ENCODE results near the gene SLC25A13.
A peak's percentile ranks its signal among the peaks of the same experiment; 100 is the strongest.

SLC25A13 gene

GRCh38 chr7:96111405-96111804, 210.5 kb downstream of the SLC25A13 start:
- Mint-ChIP-seq H3K4me1 (no peaks in the 10 kb centered on the region), H3K27me3 (peaks cover 2% of the 10 kb centered on the region), H3K27ac (no peak overlapping the region), H3K4me3 (no peak overlapping the region), H3K36me3 (no peaks in the 10 kb centered on the region), H3K9me3 (peaks cover 11% of the 10 kb centered on the region)
- DNase-seq (ENCODE audit: low spot score in 2 of 2) (no peak), ATAC-seq (ENCODE audit: low read depth) (no peak)

- no peak for ATAC-seq (ENCODE audit: low read depth)
- H3K27me3 Mint-ChIP-seq, result no peaks in the 10 kb centered on the region
- no peaks in the 10 kb centered on the region for H3K36me3 Mint-ChIP-seq
- peaks cover 1% of the 10 kb centered on the region for H3K9me3 Mint-ChIP-seq
- DNase-seq (ENCODE audit: low spot score in 2 of 2), result no peak
- no peaks in the 10 kb centered on the region for H3K4me1 Mint-ChIP-seq
- H3K27ac Mint-ChIP-seq, result peak overlapping the region; percentile 7
- no peak overlapping the region for H3K4me3 Mint-ChIP-seq
Measured at GRCh38 chr7:96104984-96105383, 216.9 kb downstream of the SLC25A13 start.

- Mint-ChIP-seq H3K4me3 (no peak overlapping the region), H3K27me3 (no peaks in the 10 kb centered on the region), H3K36me3 (no peaks in the 10 kb centered on the region), H3K9me3 (peaks cover 1% of the 10 kb centered on the region), H3K4me1 (no peaks in the 10 kb centered on the region), H3K27ac (no peak overlapping the region)
- no peak for ATAC-seq (ENCODE audit: low read depth)
- no peak for DNase-seq (ENCODE audit: low spot score in 2 of 2)
Measured at GRCh38 chr7:96102096-96102811, 219.6 kb downstream of the SLC25A13 start.

- no peak for ATAC-seq (ENCODE audit: low read depth)
- H3K9me3 Mint-ChIP-seq, result peaks cover 1% of the 10 kb centered on the region
- H3K27me3 Mint-ChIP-seq, result no peaks in the 10 kb centered on the region
- H3K27ac Mint-ChIP-seq, result no peak overlapping the region
- no peak for DNase-seq (ENCODE audit: low spot score in 2 of 2)
- no peak overlapping the region for H3K4me3 Mint-ChIP-seq
- no peaks in the 10 kb centered on the region for H3K36me3 Mint-ChIP-seq
- no peaks in the 10 kb centered on the region for H3K4me1 Mint-ChIP-seq
Measured at GRCh38 chr7:96100737-96101136, 221.2 kb downstream of the SLC25A13 start.

GRCh38 chr7:96097835-96098234, 224.1 kb downstream of the SLC25A13 start:
- no peaks in the 10 kb centered on the region for H3K4me1 Mint-ChIP-seq
- no peak overlapping the region for H3K27ac Mint-ChIP-seq
- DNase-seq (ENCODE audit: low spot score in 2 of 2) (no peak), ATAC-seq (ENCODE audit: low read depth) (no peak)
- H3K4me3 Mint-ChIP-seq, result no peak overlapping the region
- H3K27me3 Mint-ChIP-seq, result no peaks in the 10 kb centered on the region
- H3K9me3 Mint-ChIP-seq, result peaks cover 1% of the 10 kb centered on the region
- no peaks in the 10 kb centered on the region for H3K36me3 Mint-ChIP-seq

GRCh38 chr7:96093435-96093834, 228.5 kb downstream of the SLC25A13 start:
- DNase-seq (ENCODE audit: low spot score in 2 of 2), result no peak
- Mint-ChIP-seq H3K4me3 (no peak overlapping the region), H3K27me3 (no peaks in the 10 kb centered on the region), H3K36me3 (no peaks in the 10 kb centered on the region), H3K4me1 (no peaks in the 10 kb centered on the region), H3K9me3 (no peaks in the 10 kb centered on the region), H3K27ac (no peak overlapping the region)
- ATAC-seq (ENCODE audit: low read depth), result no peak

- no peak overlapping the region for H3K27ac Mint-ChIP-seq
- no peaks in the 10 kb centered on the region for H3K27me3 Mint-ChIP-seq
- no peak for ATAC-seq (ENCODE audit: low read depth)
- H3K9me3 Mint-ChIP-seq, result no peaks in the 10 kb centered on the region
- no peaks in the 10 kb centered on the region for H3K4me1 Mint-ChIP-seq
- no peak for DNase-seq (ENCODE audit: low spot score in 2 of 2)
- no peaks in the 10 kb centered on the region for H3K36me3 Mint-ChIP-seq
- no peak overlapping the region for H3K4me3 Mint-ChIP-seq
Measured at GRCh38 chr7:96090756-96091155, 231.1 kb downstream of the SLC25A13 start.

- no peaks in the 10 kb centered on the region for H3K9me3 Mint-ChIP-seq
- no peaks in the 10 kb centered on the region for H3K27me3 Mint-ChIP-seq
- H3K4me3 Mint-ChIP-seq, result no peak overlapping the region
Measured at GRCh38 chr7:96089511-96089910, 232.4 kb downstream of the SLC25A13 start.

GRCh38 chr7:96088579-96088978, 233.3 kb downstream of the SLC25A13 start:
- Mint-ChIP-seq H3K36me3 (no peaks in the 10 kb centered on the region), H3K4me3 (no peak overlapping the region), H3K9me3 (no peaks in the 10 kb centered on the region), H3K27me3 (no peaks in the 10 kb centered on the region), H3K4me1 (no peaks in the 10 kb centered on the region), H3K27ac (no peak overlapping the region)
- ATAC-seq (ENCODE audit: low read depth), result no peak
- DNase-seq (ENCODE audit: low spot score in 2 of 2), result no peak

More at GRCh38 chr7:96089511-96089910, 232.4 kb downstream of the SLC25A13 start:
- no peak for DNase-seq (ENCODE audit: low spot score in 2 of 2)
- no peak overlapping the region for H3K27ac Mint-ChIP-seq
- no peaks in the 10 kb centered on the region for H3K4me1 Mint-ChIP-seq
- H3K36me3 Mint-ChIP-seq, result no peaks in the 10 kb centered on the region
- ATAC-seq (ENCODE audit: low read depth), result no peak

GRCh38 chr7:96085953-96086352, 235.9 kb downstream of the SLC25A13 start:
- H3K36me3 Mint-ChIP-seq, result no peaks in the 10 kb centered on the region
- H3K9me3 Mint-ChIP-seq, result no peaks in the 10 kb centered on the region
- no peak overlapping the region for H3K4me3 Mint-ChIP-seq
- H3K4me1 Mint-ChIP-seq, result no peaks in the 10 kb centered on the region
- no peaks in the 10 kb centered on the region for H3K27me3 Mint-ChIP-seq
- H3K27ac Mint-ChIP-seq, result no peak overlapping the region
- no peak for DNase-seq (ENCODE audit: low spot score in 2 of 2)
- no peak for ATAC-seq (ENCODE audit: low read depth)

GRCh38 chr7:96084881-96085553, 236.9 kb downstream of the SLC25A13 start:
- no peak for ATAC-seq (ENCODE audit: low read depth)
- no peaks in the 10 kb centered on the region for H3K4me1 Mint-ChIP-seq
- H3K36me3 Mint-ChIP-seq, result no peaks in the 10 kb centered on the region
- no peak for DNase-seq (ENCODE audit: low spot score in 2 of 2)
- H3K4me3 Mint-ChIP-seq, result no peak overlapping the region
- no peaks in the 10 kb centered on the region for H3K9me3 Mint-ChIP-seq
- peaks cover under 1% of the 10 kb centered on the region for H3K27me3 Mint-ChIP-seq
- H3K27ac Mint-ChIP-seq, result no peak overlapping the region

- H3K9me3 Mint-ChIP-seq, result no peaks in the 10 kb centered on the region
- ATAC-seq (ENCODE audit: low read depth) (no peak), DNase-seq (ENCODE audit: low spot score in 2 of 2) (no peak)
- no peak overlapping the region for H3K27ac Mint-ChIP-seq
- peaks cover 5% of the 10 kb centered on the region for H3K27me3 Mint-ChIP-seq
- H3K4me3 Mint-ChIP-seq, result no peak overlapping the region
- H3K4me1 Mint-ChIP-seq, result peaks cover 8% of the 10 kb centered on the region
- no peaks in the 10 kb centered on the region for H3K36me3 Mint-ChIP-seq
Measured at GRCh38 chr7:96080027-96080426, 241.9 kb downstream of the SLC25A13 start.

- no peak overlapping the region for H3K27ac Mint-ChIP-seq
- ATAC-seq (ENCODE audit: low read depth), result no peak
- peaks cover 8% of the 10 kb centered on the region for H3K27me3 Mint-ChIP-seq
- peak overlapping the region; percentile 81 for H3K4me3 Mint-ChIP-seq
- no peaks in the 10 kb centered on the region for H3K36me3 Mint-ChIP-seq
- H3K4me1 Mint-ChIP-seq, result peaks cover 8% of the 10 kb centered on the region
- DNase-seq (ENCODE audit: low spot score in 2 of 2), result peak in 1 of 2 donors; percentile 0
- H3K9me3 Mint-ChIP-seq, result no peaks in the 10 kb centered on the region
Measured at GRCh38 chr7:96076350-96076707, 245.6 kb downstream of the SLC25A13 start.

GRCh38 chr7:96075510-96076349, 246.2 kb downstream of the SLC25A13 start:
- ATAC-seq (ENCODE audit: low read depth), result peak; percentile 89
- Mint-ChIP-seq H3K36me3 (no peaks in the 10 kb centered on the region), H3K9me3 (no peaks in the 10 kb centered on the region), H3K27ac (no peak overlapping the region), H3K4me1 (peaks cover 8% of the 10 kb centered on the region), H3K27me3 (peaks cover 8% of the 10 kb centered on the region), H3K4me3 (peak overlapping the region; percentile 81)
- DNase-seq (ENCODE audit: low spot score in 2 of 2), result peak; percentile 36 to 48

Data from memory B cell (primary cell).